T-helper 2 cell treated with Interferon-gamma antibody and Interleukin-4, amounts not matched to agents 100 ng/mL and 5 ng/mL, for 36 hours (primary cell): ENCODE measurements around the gene CD7. TPM values are rescaled to one million over a fixed set of nuclear protein-coding genes. Genes with fewer than 3 reads are reported as not detected.
"Not testable (repeated sequence)": the region's sequence is repeated elsewhere in the genome, so short reads cannot be mapped to it uniquely, and the experiment has no call there.

Experiments
- intact Hi-C: fragments of 100-400 bp; cut with micrococcal nuclease; formaldehyde crosslinking; loops from one replicate; pipeline ENCODE4 v1.15.1; 2023
- total RNA-seq: library from RNA; stranded (reverse); gene quantifications from 2 replicates; pipeline ENCODE4 v1.2.3, GENCODE V29; 2022

Gene CD7
- total RNA-seq, 1 donor from 2014 or later = 198 TPM

DNA sequence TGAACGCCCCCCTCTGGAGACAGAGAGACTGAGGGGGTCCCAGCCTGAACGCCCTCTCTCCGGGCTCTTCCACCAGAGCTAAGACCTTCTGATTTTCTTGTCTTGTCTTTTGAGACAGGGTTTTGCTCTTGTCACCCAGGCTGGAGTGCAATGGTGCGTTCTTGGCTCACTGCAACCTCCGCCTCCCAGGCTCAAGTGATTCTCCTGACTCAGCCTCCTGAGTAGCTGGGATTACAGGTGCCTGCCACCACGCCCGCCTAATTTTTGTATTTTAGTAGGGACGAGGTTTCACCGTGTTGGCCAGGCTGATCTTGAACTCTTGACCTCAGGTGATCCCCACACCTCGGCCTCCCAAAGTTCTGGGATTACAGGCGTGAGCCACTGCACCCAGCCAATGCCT is 30.6 kb upstream of the CD7 start:
- intact Hi-C loops = not testable (repeated sequence)

DNA sequence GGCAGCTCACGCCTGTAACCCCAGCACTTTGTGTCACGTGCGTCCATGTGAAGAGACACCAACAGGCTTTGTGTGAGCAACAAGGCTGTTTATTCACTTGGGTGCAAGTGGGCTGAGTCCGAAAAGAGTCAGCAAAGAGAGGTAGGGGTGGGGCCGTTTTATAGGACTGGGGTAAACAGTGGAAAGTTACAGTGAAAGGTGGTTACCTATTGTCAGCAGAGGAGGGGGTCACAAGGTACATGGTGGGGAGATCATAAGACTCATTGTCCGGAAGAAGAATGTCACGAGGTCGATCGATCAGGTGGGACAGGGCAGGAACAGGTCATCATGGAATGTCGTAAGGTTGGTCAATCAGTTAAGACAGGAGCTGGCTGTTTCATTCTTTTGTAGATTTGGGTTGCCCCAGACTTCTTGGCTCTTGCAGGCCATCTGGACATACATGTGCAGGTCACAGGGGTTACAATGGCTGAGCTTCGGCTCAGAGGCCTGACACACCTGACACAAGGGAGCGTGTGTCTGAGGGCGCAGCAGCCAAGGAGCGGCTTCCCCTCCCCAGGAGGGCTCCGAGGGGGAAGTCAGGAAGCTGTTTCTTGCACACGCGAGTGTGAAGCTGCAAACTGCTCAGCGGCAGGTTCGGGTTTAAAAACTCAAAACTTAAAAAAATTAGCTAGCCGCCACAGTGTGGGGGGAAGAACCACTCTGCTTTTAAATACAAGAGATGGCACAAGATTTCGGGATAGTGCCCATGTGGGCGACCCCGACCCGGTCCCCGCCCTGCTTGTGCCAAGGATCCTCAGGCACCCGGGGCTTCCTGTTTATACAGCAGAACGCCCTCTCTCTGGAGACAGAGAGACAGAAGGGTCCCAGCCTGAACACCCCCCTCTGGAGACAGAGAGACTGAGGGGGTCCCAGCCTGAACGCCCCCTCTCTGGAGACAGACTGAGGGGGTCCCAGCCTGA is 29.2 kb upstream of the CD7 start:
- intact Hi-C loops = no loop called here

- intact Hi-C loops = no loop called here
Measured at GRCh38 chr17:82345151-82345976, 28.0 kb upstream of the CD7 start.

GRCh38 chr17:82344175-82344907 is 26.9 kb upstream of the CD7 start:
- intact Hi-C loops = no loop called here

- intact Hi-C loops = no loop called here
Measured at GRCh38 chr17:82343560-82343959, 26.2 kb upstream of the CD7 start.

- intact Hi-C loops = no loop called here
Measured at GRCh38 chr17:82342361-82343079, 25.1 kb upstream of the CD7 start.

- intact Hi-C loops = no loop called here
Measured at GRCh38 chr17:82339634-82340580, 22.5 kb upstream of the CD7 start.

DNA sequence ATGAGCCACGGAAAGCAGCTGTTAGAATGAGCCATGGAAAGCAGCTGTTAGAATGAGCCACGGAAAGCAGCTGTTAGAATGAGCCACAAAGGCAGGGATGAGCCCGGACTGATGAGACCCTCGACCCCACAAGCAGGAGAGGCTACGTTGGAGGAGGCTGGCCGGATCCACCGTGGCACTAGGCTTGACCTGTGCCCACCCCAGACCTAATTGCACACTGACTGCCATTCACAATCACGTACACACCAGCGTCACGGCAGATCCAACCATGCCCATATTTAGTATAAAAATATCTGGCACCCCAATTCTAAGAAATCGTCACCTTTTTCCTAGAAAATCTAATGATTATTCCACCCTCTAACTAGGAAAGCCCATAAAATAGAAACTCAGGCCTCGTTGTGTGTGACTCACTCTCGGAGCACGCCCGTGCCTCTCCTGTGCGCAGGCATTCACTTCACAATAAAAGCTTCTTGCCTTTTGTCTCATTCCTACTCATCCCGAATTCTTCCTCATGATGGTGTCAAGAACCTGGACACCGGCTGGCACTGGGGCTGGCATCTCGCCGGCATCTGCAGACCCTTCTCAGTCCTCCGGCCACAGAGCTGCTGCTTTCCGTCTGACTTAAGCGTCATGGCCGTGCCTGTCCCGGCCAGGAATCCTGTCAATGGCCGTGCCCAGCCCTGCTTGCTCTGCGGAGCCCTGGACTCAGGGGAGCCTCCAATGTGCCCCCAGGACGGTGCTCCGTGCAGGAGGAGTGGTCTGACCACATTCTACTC is 21.6 kb upstream of the CD7 start:
- intact Hi-C loops = no loop called here

DNA sequence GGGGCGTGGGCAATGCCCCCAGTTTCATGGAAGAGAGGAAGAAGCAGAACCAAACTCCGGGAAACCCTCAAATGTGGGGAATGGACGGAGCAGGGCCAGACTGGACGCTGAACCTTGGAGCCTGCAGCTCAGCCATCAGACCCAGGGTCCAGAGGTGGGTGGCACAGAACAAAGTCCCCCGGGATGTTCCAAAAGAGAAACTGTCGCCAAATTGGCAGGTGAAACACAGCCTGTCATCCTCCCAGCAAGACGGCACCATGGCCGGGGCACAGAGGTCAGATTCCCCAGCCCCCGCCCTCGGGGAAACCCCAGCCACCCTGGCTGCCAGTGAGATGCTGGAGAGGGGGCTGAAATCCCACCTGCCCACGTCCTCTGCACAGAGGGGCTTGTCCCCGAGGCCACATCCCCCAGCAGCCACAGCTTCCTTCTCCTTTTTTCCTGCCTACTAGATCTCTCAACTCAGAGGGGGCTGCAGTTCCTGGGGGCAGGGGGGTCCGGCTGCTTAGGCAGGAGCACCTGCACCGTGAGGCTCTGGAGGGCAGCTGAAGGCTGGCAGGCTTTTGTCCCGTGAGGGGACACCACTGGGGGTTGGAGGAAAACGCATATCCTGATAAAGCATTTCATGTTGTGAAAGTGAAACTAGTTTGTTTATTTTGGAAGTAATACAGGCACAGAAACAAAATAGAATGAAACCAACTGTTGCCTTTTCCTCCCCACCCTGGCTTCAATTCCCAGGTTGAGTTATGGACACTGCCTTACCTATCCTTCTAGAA is 17.4 kb upstream of the CD7 start:
- intact Hi-C loops = no loop called here

- intact Hi-C loops = no loop called here
Measured at GRCh38 chr17:82334204-82334621, 16.8 kb upstream of the CD7 start.

- intact Hi-C loops = no loop called here
Measured at GRCh38 chr17:82333279-82334171, 16.1 kb upstream of the CD7 start, which contains the start of gene SECTM1. SECTM1 (minus strand) TSS chr17:82333766; CDS start chr17:82327240, 6,526 bp downstream.

GRCh38 chr17:82332669-82333278 is 15.4 kb upstream of the CD7 start:
- intact Hi-C loops = no loop called here

DNA sequence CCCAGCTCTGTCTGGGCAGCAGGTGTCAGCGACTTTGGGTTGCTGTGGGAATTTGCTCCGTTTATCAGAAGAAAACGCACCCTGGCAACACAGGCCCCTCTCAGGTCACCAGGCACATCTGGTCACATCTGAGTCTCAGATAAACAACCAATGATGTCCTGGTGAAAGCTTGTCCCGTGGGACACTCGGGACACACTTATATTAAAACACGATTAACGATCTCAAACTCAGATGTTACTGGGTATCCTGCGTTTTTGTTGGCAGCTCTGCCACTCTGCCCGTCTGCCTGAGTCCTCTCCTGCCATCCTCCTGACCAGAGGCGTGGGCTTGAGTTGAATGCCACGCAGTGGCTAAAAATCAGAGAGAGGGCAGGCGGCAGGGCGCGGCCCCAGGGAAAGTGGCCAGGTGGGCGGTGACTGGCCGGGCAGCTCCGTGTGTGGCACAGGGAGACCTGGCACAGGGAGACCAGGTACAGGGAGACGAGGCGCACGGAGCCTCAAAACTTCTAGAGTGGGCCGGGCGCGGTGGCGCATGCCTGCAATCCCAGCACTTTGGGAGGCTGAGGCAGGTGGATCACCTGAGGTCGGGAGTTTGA is 14.0 kb upstream of the CD7 start:
- intact Hi-C loops = no loop called here

DNA sequence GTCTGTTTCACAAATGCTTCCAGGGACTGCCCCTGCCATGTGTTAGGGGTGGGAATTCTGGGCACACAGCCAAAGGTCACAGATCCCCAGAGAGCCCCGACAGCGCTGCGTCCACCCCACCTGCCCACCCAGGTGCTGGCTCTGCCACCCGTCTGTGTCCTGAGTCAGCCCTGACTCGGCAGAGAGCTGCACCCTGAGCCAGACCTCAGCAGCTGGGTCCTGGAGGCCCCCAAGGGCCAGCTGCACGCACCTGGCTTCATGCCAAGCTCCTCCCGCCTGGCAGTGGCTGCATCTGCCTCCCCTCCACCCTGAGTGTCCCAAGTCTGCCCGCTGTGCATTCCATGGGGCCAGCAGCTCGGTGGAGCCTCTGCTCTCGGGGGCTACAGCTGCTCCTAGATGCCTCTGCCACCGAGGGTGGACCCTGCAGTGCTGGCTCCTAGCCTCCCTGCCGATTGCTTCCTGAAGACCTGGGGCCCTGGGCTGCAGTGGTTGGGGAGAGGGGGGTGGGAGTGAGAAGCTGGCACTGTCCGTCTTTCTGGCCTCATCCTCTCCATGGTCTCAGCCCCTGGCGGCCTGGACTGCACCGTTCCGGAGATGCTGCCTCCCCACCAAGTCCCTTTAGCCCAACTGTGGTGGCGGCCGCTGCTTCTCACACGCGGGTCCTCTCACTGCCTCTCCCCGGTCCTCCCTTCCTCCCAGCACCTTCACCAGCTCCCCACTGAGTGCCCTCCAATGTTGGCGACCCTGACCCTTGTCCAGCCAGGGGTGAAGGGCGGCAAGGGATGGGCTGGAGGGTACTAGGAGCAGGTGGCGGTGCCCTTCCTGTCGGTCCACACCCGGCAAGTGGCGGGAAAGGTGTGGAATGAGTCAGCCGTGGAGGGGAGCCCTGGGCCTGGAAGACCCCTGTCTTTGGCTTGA is 13.2 kb upstream of the CD7 start:
- intact Hi-C loops = no loop called here

GRCh38 chr17:82329683-82330321 is 12.4 kb upstream of the CD7 start:
- intact Hi-C loops = no loop called here
